Activated CD4-positive, alpha-beta T cell treated with anti-CD3 and anti-CD28 coated beads, Interleukin-2, amount 50 U/mL, for 16 hours (primary cell): ENCODE measurements around the gene PADI3.

ENCODE experiments used
- DNase-seq: peaks from one replicate; pipeline ENCODE4 v3.0.0-alpha.2; 2020

PADI3 gene

GRCh38 chr1:17243274-17243673, 5.6 kb upstream of the PADI3 start:
- no peak for DNase-seq

DNA sequence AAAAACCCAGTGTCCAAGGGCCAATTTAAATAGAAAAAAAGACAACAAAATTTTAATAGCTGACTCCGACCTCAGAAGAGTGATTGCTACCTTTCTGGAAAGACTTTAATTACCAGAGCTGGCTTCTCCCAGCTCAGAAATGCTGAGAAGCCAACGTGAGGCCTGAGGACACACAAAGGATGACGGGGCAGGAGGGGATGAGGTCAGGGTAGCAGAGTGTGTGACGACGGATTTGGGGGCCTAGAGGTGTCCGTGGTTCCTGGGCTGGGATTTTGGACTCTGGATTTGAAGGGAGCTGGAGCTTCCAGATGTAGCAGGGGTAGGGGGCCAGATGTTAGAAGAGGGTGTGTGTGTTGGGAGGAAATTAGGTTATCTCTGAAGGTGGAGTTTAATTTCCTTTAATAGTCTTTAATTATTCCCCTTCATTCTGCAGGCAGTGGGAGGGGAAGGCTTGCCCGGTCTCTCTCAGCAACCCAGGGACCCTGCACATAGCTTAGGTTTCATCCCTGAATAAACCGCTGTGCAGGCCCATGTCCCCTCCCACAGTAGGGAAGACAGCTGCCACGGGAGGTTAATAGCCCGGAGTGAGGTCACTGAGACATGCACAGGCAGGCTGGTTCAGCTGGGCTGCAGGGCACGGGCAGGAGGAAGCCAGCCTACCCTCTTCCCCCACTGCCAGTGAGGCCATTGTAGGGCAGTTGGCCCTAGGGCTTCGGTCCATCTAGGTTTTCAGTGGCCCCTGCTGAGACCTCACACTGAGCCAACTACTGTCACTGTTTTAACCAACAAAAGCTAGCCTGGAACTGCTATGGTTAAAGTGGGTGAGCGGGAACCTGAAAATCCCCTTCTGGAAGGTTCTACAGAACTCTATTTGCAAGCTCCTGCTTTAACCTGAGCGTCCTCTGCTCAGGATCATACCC, 3.8 kb upstream of the PADI3 start:
- no peak for DNase-seq

DNA sequence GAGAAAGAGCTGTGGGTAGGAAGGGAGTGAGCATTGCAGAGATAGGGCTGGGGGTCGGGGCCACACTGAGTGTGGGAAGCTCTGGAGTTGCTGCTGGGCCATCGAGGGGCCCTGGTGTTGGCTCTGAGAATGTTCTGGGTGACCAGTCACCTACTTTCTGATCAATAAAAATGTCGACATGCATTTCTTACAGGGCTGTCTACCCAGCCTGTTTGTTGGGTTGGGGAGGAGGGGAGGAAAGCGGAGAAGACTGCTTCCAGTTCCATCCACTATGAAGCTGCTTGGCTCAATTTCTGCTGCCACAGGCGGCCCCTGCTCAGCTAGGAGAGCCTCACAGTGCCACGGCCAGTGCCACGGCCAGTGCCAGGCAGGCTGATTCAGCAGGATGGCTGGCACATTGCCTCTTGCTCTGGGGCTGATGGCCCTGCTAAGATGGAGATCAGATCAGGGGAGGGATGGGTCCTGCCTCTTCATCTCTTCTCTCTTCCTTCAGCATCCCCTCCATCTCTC, 3.0 kb upstream of the PADI3 start:
- no peak for DNase-seq

GRCh38 chr1:17246971-17247370, 1.9 kb upstream of the PADI3 start:
- no peak for DNase-seq

DNA sequence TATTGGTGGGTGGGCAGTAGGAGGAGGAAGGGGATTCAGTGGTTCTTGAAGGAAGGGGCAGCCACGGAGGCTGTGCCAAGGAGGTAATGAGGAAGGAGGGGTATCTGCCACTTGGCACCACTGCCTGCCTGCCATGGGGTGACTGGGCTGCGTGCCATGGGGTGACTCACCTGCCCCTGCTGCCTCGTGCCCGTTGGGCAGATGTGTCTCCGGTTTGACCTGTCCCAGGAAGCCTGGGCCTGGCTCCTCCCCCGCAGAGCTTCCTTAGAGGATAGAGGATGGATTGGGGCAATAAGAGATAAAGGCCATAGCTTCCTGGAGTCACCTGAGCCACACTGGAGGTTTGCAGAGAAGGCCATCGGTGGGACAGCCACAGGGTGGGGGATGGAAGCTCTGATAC, 1.7 kb downstream of the PADI3 start:
- DNase-seq: no peak

- DNase-seq: no peak
Observed at GRCh38 chr1:17251246-17251645, 2.3 kb downstream of the PADI3 start.

GRCh38 chr1:17251701-17252376, 2.9 kb downstream of the PADI3 start:
- no peak for DNase-seq

GRCh38 chr1:17255336-17255735, 6.4 kb downstream of the PADI3 start:
- no peak for DNase-seq

DNA sequence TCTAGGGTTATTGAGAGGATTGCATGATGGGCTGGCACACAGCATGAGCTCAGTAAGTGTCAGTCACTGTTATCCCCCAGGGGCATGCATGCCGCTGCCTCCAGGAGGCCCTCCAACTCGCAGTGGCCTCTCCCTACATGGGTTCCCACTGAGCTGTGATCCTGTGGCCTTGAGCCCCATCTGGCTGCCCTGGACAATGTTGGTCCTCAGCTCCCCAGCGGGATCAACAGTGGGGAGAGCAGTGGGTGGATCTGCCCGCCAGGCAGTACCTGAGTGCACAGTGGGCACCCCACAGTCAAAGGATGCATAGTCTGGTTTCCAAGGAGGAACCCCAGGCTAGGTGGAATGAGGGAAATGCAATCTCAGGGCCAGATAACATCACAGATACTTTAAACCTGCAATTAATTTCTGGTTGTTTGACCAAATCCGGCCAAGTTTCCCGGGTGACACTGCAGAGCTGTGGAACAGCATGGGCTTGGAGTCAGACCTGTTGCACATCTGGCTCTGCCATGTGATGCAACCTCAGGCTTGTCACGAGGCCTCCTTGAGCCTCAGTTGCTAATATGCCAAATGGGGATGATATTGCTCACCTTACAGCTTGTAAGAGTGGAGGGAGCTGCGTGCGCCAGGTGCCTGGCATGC, 9.3 kb downstream of the PADI3 start:
- DNase-seq: no peak

GRCh38 chr1:17258758-17259130, 9.8 kb downstream of the PADI3 start:
- no peak for DNase-seq

DNA sequence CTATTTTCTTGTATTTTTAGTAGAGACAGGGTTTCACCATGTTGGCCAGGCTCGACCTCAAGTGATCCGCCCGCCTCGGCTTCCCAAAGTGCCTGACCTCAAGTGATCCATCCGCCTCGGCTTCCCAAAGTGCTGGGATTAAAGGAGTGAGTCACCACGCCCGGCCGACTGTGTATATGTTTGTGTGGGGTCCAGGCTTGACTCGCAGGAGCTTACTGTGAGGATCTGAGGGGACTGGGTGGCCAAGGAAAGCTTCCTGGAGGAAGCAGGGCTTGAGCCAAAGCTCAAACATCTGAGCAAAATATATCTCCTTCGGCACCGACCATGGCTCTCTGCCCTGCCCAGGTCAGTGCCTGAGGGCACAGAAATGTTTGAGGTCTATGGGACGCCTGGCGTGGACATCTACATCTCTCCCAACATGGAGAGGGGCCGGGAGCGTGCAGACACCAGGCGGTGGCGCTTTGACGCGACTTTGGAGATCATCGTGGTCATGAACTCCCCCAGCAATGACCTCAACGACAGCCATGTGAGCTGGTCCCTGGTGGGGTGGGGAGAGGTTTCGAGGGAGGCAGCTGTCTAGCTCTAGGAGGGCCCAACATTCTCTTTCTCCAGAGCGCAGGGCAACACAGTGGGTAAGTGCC, 10.5 kb downstream of the PADI3 start:
- DNase-seq: no peak

GRCh38 chr1:17260264-17260663, 11.4 kb downstream of the PADI3 start:
- no peak for DNase-seq

DNA sequence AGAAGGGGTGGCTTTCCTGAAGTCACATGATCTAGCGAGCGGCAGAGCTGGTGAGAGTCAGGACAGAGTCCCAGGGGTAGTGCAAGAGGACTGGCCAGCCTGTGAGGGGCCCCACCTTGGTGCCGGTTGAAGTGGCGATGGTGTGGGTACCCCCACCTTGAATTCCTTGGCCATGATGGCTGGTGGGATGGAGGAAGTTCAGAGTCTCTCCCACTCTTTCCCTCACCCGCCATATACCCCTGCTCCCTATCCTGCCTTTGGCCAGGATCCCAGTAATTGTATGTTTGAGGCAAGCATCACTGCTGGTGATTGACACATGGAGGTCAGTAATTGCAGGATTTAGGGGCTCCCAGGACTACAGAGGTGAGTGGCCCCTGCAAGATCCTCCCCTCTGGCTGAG, 11.8 kb downstream of the PADI3 start:
- DNase-seq: no peak

GRCh38 chr1:17263936-17264335, 15.0 kb downstream of the PADI3 start:
- DNase-seq: no peak

GRCh38 chr1:17264470-17264869, 15.6 kb downstream of the PADI3 start:
- DNase-seq: no peak

DNA sequence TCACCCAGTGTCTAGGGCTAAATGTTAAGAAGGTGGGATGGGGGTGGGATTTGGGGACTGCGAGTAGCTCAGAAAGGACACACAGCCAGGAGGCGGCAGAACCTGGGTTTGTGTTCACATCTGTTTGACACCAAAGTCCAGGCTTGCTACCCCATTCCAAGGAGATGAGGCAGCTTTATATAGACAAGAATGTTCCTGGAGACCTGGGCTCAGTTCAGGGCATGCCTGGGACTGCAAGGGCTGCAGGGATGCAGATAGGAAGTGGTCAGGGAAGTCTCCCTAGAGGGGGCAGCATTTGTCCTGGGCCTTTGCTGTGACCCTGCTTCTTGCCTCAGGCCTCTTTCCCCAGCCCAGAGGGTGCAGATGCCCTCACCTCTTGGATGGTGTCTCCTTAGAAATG, 16.3 kb downstream of the PADI3 start:
- DNase-seq: no peak

DNA sequence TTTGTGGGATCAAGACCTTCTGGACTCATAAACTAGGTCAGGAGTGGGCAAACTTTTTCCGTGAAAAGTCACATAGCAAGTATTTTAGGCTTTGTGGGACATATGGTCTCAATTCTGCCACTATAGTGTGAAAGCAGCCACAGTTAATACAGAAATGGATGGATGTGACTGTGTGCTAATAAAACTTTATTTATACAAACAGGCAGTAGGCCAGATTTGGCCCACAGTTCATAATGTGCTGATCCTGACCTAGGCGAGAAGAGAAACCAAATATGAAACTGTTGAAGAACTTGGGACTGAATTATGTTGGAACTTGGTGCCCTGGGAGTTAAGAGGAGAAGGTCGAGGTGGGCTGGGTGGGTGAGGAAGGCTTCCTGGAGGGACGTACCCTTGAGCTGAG, 17.1 kb downstream of the PADI3 start:
- DNase-seq: no peak

- no peak for DNase-seq
Observed at GRCh38 chr1:17270891-17271765, 22.2 kb downstream of the PADI3 start.

DNA sequence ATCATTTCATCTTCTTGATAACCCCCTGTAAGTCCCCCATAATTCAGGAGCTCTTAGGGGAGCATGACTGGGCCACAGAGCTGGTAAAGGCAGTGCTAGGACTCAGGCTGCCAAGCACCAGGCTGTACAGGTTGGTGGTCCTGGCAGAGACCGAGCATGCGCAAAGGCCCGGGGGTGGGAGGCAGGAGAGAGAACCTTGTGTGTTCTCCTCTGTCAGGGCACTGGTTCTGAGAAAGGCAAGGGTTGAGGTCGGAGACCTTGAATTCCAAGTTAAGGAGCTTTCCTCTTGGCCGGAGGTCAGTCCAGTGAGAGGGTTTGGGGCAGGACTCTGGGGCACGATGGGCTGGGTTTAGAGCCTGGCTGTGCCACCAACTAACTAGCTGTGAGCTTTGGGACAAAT, 23.2 kb downstream of the PADI3 start:
- no peak for DNase-seq

DNA sequence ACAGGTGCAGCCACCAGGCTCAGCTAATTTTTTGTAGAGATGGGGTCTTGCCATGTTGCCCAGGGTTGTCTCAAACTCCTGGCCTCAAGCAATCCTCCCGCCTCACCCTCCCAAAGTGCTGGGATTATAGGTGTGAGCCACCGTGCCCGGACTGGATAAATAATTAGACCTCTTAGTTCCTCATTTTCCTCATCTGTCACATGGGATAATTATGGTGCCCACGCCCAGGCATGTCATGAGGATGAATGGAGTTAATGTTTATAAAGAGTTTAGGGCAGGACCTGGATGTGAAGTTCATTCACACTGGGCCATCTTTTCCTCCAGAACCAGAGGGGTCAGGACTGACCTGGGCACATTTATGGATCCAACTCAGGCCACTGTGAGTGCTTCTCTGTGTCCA, 23.7 kb downstream of the PADI3 start:
- DNase-seq: no peak

- no peak for DNase-seq
Observed at GRCh38 chr1:17273096-17273495, 24.2 kb downstream of the PADI3 start.
